Kidney capillary endothelial cell (primary cell): ENCODE data around the gene PRKAB2.
"Not testable (repeated sequence)": the region's sequence is repeated elsewhere in the genome, so short reads cannot be mapped to it uniquely, and the experiment has no call there.

ENCODE experiments used
- DNase-seq: peaks from one replicate; pipeline ENCODE4 v3.0.0-alpha.2; 2018; ENCODE audit warnings: low spot score

The PRKAB2 gene

GRCh38 chr1:147109762-147110161 is 62.5 kb downstream of the PRKAB2 start:
- no peak for DNase-seq

GRCh38 chr1:147109041-147109440 is 63.2 kb downstream of the PRKAB2 start:
- DNase-seq: no peak

GRCh38 chr1:147106407-147106881 is 65.8 kb downstream of the PRKAB2 start:
- not testable (repeated sequence) for DNase-seq

GRCh38 chr1:147105909-147106308 is 66.4 kb downstream of the PRKAB2 start:
- DNase-seq: no peak
